AG04449 (cell line): ENCODE results near the gene CCDC127.
"Not testable (repeated sequence)": the region's sequence is repeated elsewhere in the genome, so short reads cannot be mapped to it uniquely, and the experiment has no call there.

Experiments used
- CTCF ChIA-PET: fragments of 350-600 bp; formaldehyde crosslinking; extraction: SDS; loops from one replicate; lab custom pipeline; 2021; ENCODE audit warnings: antibody characterized with exemption; lab: Yijun Ruan, JAX
- POLR2A ChIA-PET: fragments of 400-600, 350-600 bp; formaldehyde crosslinking; extraction: SDS; loops from one replicate; lab custom pipeline; 2020; ENCODE audit warnings: antibody characterized with exemption, inconsistent platforms; lab: Yijun Ruan, JAX
- DNase-seq: peaks from one replicate; pipeline ENCODE4 v3.0.0-alpha.2; 2010; ENCODE audit warnings: low read depth, low spot score
- H3K4me3 ChIP-seq: 2 replicates; pipeline ENCODE4 v1.5.1; 2011; ENCODE audit warnings: low read depth, mild to moderate bottlenecking, control low read depth, low read length
- CTCF ChIP-seq: IDR thresholded peaks from one replicate; pipeline ENCODE4 v1.5.1; 2011; ENCODE audit warnings: mild to moderate bottlenecking, moderate library complexity, low read length, control low read depth, inconsistent platforms; ENCODE audit not compliant: insufficient read depth; ENCODE audit errors: missing control alignments

The CCDC127 gene

DNA sequence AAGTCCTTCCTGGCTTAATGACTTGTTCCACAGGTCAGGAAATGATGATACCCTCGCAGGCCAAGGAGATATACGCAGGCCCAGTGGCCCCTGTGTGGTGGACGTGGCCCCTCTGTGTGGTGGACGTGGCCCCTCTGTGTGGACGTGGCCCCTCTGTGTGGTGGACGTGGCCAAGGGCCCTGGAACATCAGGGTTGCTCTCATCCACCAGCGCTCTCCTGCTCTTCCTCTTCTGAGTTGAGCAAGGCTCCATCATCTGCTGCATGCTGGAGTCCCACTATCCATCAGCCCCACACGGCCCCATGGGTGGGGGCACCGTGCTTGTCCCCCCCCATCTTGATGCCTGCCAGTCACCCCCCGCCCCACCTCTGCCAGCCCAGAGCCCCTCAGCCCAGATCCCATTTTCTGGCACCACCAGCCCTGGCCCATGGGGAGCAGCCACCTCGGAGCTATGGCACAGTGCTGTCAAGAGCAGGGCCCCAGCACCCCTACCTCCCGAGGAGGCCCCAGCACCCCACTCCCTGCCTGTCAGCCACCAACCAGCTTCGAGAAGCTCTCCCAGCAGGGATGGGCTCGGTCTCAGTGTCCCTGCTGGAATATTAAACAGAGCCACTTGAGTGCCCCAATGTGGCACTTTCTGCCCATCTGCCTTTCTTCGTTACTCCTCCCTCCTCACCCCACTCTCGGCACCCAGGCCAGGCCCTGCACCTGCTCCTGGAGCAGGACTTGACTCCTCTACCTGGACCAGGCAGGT lies 18.6 kb downstream of the CCDC127 start:
- TF ChIP-seq CTCF: no peak
- POLR2A ChIA-PET: no interaction called here
- CTCF ChIA-PET: interaction anchor here (0.8 to 1.6 kb wide), 2 partner anchors 8 to 11 kb away, joined by 3 to 6 read pairs; partner anchors contain the start of gene LRRC14B
- no peak for DNase-seq
- H3K4me3 ChIP-seq: no peak overlapping the region

DNA sequence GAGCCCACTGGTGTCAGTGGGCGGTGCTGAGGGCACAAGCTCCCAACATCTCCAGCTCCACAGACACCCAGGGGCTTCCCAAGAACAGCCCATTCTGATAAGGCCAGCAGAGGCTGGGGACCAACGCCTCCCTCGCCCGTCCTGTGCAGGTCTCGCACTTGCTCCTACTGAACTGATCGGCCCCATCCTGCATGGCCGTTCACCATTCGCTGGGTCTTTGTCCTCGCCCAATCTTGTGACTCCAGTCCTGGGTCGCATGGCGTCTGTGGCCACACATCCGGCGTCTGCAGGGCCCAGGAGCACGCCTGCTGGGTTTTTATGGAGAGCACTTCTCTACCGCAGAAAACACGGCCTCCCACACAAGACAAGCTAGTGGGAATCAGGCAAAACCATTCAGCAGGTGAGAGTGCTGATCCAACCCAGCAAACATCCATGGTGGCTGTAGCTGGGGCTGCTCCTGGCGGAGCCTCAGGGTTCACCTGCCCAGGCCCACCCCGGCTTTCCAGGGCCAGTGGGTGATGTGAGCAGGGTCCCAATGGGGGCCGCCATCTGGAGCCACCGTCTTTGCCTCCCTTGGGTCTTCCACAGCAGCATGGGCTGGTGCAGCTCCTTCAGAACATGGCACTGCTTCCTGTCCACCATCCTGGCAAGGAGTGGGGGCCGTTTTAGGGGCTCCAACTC lies 19.3 kb downstream of the CCDC127 start:
- ChIA-PET CTCF (interaction anchor here (1.8 kb wide), 1 partner anchor 10 kb away, joined by 4 read pairs; no protein-coding TSS in a partner anchor), POLR2A (no interaction called here)
- H3K4me3 ChIP-seq: no peak overlapping the region
- no peak for DNase-seq
- TF ChIP-seq CTCF: no peak

- ChIA-PET POLR2A (no interaction called here), CTCF (interaction anchor here (1.8 kb wide), 1 partner anchor 10 kb away, joined by 4 read pairs; no protein-coding TSS in a partner anchor)
- DNase-seq: no peak
- no peak overlapping the region for H3K4me3 ChIP-seq
- TF ChIP-seq CTCF: no peak
These were observed 20.0 kb downstream of the CCDC127 start for GRCh38 chr5:197892-198489.

DNA sequence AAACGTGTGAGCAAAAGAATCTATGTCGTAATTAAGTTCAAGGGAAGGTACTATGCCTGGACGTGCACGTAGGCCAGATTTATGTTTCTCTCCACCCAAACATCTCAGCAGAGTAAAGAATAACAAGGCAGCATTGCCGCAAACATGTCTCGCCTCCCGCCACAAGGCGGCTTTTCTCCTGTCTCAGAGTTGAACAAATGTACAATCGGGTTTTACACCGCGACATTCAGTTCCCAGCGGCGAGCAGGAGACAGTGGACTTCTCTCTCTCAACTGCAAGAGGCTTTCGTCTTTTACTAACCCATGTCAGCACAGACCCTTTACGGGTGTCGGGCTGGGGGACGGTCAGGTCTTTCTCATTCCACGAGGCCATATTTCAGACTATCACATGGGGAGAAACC lies 20.9 kb downstream of the CCDC127 start:
- POLR2A ChIA-PET, H3K4me3 ChIP-seq, DNase-seq: not testable (repeated sequence)
- CTCF ChIA-PET: interaction anchor here (1.8 kb wide), 1 partner anchor 9 kb away, joined by 4 read pairs; no protein-coding TSS in a partner anchor

DNA sequence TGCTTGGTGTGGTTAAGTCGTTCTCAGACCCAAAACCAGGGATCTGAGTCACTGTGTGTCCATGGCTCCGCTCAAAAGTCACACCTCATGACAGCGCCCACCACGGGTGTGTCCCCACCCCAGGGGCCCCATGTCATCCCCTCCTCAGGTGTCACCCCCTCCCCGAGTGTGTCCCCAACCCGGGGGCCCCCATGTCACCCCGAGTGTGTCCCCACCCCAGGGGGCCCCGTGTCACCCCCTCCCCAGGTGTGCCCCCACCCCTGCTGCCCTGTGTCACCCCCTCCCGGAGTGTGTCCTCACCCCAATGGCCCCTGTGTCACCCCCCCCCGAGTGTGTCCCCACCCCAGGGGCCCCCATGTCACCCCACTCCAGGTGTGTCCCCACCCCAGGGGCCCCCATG lies 21.6 kb downstream of the CCDC127 start:
- no peak for TF ChIP-seq CTCF
- ChIA-PET POLR2A (no interaction called here), CTCF (no interaction called here)
- DNase-seq: no peak
- no peak overlapping the region for H3K4me3 ChIP-seq

- ChIA-PET CTCF (no interaction called here), POLR2A (no interaction called here)
- DNase-seq: no peak
- no peak overlapping the region for H3K4me3 ChIP-seq
- no peak for TF ChIP-seq CTCF
These were observed 22.4 kb downstream of the CCDC127 start for GRCh38 chr5:195401-196160.
